Stimulated activated CD4-positive, alpha-beta T cell treated with anti-CD3 and anti-CD28 coated beads, Interleukin-1b, Interleukin-23, amount 100 ng/mL, for 48 hours (primary cell): ENCODE results near the gene CD300C.
"Not testable (repeated sequence)": the region's sequence is repeated elsewhere in the genome, so short reads cannot be mapped to it uniquely, and the experiment has no call there.

ENCODE experiments used
- DNase-seq: peaks from one replicate; pipeline ENCODE4 v3.0.0-alpha.2; 2020

The CD300C gene

DNA sequence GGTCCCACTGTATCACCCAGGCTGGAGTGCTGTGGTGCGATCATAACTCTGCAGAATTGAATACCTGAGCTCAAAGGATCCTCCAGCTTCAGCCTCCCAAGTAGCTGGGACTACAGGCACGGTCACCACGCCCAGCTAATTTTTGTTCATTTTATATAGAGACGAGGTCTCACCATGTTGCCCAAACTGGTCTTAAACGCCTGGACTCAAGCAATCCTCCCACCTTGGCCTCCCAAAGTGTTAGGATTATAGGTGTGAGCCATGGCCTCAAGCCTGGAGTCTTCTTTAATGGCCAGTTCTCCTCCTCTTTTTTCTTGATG lies 15.1 kb downstream of the CD300C start:
- no peak for DNase-seq

- no peak for DNase-seq
Measured at GRCh38 chr17:74529243-74529642, 16.7 kb downstream of the CD300C start.

DNA sequence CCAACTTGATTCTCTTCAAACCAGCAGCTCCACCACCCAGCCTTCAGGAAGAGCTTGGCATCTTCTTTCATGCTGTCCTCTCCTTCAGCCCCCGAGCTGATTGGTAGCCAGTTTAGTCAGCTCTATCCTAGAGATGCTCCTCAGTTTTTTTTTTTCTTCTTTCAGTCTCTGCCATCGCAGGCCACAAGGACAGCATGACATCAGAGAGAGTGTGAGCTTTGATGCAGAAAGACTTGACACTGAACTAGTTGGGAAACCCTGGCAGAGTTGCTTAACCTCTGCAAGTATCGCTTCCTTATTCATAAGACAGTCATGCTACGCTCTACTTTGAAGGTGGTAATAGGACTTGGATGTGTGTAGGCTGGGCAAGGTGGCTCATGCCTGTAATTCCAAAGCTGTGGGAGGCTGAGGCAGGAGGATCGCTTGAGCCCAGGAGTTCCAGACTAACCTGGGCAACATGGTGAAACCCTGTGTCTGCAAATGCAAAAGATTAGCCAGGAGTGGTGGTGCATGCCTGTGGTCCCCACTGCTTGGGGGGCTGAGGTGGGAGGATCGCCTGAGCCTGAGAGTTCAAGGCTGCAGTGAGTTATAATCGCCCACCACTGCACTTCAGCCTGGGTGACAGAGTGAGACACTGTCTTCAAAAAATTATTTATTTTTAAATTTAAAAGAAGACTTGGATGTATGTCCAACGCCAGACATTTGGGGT lies 17.3 kb downstream of the CD300C start:
- no peak for DNase-seq

DNA sequence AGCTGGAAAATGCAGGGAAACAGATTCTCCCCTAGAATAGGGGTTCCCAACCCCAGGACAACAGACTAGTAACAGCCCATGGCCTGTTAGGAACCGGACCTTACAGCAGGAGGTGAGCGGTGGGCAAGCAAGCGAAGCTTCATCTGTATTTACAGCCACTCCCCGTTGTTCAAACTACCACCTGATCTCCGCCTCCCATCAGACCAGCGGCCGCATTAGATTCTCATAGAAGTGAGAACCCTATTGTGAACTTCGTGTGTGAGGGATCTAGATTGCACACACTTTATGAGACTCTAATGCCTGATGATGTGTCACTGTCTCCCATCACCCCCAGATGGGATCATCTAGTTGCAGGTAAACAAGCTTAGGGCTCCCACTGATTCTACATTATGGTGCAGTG lies 18.2 kb downstream of the CD300C start:
- no peak for DNase-seq

DNA sequence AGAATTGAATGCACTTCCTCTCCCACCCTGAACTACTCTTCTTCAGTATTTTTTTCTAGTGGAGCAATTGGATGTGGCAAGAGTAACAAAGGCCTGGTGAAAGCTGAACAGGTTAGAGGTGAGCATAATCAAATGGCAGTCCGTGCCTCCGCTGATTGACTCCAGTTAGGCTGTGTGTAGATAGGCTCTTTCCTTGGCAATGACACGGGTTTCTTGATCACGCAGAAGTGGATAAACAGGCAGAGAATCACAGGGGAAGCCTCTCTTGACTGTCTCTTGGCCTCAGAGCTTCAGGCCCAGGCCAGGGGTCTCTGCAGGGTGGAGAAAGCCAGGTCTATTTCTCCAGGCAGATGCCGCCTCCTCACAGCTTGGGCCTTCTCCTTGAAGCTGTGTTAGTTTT lies 18.8 kb downstream of the CD300C start:
- no peak for DNase-seq

DNA sequence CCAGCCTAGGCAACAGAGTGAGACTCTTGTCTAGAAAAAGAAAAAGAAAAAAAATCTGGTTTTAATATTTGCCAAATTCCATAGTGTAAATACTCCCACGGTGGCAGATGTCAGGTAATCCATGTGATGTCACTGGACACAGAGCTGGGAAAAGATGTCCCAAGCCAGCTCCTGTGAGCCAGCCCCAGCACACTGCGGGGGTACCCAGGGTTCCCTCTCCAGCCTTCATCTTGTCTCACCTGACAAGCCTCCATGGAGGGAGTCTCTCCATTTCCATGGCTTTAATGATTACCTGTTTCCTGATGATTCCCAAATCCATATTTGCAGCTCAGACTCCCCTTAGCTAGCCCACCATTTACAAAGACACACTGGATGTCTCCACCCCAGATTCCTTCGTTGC lies 19.2 kb downstream of the CD300C start:
- no peak for DNase-seq

DNA sequence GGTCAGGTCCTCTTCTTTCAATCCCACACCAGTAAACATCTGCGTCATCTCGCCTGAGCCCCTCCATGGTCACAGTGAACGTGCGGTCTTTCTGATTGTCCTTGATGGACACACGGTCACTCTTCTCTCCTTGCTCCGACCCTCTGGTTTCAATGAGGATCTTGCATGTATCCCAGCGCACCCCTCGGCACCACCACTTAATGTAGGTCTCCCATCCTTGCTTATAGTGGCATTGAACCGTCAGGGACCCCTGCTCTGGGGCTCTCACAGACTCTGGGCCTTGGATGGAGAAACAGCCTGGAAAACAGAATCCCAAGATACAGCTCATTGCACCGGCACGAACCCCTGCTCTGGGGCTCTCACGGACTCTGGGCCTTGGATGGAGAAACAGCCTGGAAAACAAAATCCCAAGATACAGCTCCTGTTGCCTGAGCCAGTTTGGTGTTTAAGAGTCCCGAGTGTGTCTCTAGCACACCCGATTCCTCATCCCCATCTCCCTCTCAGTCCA lies 20.1 kb downstream of the CD300C start:
- DNase-seq = no peak

GRCh38 chr17:74525465-74525725 lies 20.5 kb downstream of the CD300C start:
- no peak for DNase-seq

GRCh38 chr17:74524653-74525464 lies 21.1 kb downstream of the CD300C start:
- DNase-seq = no peak

- DNase-seq = no peak
Measured at GRCh38 chr17:74523308-74523707, 22.6 kb downstream of the CD300C start.

GRCh38 chr17:74522381-74523105 lies 23.4 kb downstream of the CD300C start:
- DNase-seq = no peak

GRCh38 chr17:74521701-74522201 lies 24.2 kb downstream of the CD300C start:
- no peak for DNase-seq

- DNase-seq = no peak
Measured at GRCh38 chr17:74520790-74521480, 25.0 kb downstream of the CD300C start.

DNA sequence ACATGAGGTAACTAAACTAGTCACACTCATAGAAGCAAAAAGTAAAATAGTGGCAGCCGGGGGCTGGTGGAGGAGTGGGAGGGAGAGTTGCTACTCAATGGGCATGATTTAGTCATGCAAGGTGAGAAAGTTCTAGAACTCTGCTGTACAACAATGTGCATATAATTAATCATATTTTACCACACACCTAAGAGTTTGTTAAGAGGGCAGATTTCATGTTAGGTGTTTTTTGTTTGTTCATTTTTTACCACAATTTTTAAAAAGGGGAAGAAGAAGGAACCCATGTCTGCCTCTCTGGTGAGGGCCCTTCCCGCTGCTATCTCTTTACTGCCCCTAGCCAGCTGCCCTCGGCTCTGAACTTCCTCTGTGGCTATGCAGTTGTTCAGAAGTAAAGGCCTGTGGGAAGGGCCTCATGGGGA lies 25.9 kb downstream of the CD300C start:
- peak; percentile 56 for DNase-seq

- DNase-seq = not testable (repeated sequence)
Measured at GRCh38 chr17:74518413-74518981, 27.4 kb downstream of the CD300C start.

GRCh38 chr17:74516561-74517328 lies 29.2 kb downstream of the CD300C start:
- DNase-seq = no peak

GRCh38 chr17:74515941-74516340 lies 30.0 kb downstream of the CD300C start:
- DNase-seq = no peak

DNA sequence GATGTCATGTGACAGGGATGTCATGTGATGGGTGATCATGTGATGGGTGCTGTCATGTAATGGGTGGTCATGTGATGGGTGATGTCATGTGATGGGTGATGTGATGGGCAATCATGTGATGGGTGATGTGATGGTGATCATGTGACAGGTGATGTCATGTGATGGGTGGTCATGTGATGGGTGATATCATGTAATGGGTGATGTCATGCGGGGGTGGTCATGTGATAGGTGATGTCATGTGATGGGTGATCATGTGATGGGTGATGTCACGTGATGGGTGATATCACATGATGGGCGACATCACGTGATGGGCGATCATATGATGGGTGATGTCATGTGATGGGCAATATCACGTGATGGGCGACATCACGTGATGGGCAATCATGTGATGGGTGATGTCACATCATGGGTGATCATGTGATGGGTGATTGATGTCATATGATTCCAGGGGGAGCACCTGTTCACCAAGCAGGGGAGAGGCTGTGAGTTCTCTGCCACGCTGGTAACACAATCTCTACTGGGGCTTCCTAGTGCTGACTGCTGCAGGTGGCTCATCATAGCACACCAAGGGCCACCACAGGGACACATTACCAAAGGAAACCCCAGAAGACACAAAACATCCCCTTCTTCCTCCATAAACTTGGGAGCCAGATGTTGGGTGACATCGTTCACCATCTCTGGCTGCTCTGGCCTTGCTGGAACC lies 31.1 kb downstream of the CD300C start:
- DNase-seq = peak; percentile 57

DNA sequence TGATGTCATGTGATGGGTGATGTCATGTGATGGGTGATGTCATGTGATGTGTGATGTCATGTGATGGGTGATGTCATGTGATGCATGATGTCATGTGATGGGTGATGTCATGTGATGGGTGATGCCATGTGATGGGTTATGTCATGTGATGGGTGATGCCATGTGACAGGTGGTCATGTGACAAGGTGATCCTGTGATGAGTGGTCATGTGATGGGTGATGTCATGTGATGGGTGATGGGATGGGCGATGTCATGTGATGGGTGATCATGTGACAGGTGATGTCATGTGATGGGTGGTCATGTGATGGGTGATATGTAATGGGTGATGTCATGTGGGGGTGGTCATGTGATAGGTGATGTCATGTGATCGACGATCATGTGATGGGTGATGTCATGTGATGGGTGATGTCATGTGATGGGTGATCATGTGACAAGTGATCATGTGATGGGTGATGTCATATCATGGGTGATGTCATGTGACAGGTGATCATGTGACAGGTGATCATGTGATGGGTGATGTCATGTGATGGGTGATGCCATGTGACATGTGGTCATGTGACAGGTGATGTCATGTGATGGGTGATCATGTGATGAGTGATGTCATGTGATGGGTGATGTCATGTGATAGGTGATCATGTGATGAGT lies 31.8 kb downstream of the CD300C start:
- peak; percentile 59 for DNase-seq

DNA sequence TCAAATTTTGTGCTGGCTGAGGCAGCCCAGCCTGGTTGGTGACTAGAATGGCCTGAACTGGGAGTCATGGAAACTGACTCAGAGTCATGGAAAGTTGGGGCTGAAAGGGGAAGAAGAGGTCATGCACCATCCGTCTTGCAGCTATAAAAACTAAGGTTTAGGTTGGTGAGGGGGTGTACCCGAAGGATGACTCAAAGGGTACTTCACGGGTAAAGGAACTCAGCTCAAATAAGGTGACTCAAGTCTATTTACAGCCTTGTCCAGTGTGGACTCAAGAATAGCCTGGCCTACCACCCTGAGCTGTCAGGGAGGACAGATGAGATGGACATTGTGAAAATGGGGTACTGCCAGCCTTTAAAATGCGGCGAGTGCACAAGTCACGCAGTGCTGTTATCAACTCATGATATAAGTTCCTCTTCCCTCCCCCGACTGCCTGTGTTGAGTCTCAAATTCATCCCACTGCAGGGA lies 33.3 kb downstream of the CD300C start:
- peak; percentile 69 for DNase-seq

DNA sequence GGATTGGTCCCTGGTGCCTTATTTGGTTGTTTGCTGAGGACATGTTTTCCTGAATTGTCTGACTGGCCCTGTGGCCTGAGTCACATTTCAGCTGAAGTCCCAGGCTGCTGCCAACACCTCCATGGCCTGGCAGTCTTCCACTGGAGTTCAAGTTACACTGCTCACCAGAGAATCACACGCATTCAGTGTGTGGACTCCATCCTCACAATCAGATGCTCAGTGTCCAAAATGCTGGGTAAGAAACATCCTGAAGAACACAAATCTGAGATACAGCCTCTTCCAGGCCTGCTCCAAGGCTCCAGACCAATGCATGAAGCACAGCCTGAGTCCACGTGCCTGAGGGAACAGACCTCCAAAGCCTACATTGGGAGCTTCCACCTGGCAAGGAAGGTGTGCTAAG lies 33.9 kb downstream of the CD300C start:
- DNase-seq = no peak
